ENCODE data around the gene MIS18A. TPM values are rescaled to one million over a fixed set of nuclear protein-coding genes. Genes with fewer than 3 reads are reported as not detected.
"Not testable (repeated sequence)": the region's sequence is repeated elsewhere in the genome, so short reads cannot be mapped to it uniquely, and the experiment has no call there.

The MIS18A gene
- total and polyA plus RNA-seq, 10 donors, result 4.2 to 10.0 (median 6.9) TPM

DNA sequence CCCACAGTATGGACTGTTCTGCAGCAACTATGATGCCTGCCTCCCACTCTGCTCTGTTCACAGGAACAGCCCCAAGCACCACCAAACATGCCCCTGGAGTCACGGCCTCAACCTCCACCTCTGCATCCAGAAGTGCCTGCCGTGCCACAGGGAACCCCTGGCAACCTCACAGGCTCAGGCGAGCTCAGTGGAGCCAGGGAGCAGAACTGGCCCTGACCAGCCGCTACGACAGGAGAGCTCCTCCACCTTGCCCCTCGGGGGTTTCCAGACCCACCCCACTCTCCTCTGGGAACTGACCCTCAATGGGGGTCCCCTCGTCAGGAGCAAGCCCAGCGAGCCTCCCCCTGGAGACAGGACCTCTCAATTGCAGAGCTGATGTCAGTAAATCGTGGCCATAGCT is 32.8 kb upstream of the MIS18A start:
- peaks cover 0 to 92% (median 36%) of the 10 kb centered on the region in 6 donors for H3K36me3 ChIP-seq

DNA sequence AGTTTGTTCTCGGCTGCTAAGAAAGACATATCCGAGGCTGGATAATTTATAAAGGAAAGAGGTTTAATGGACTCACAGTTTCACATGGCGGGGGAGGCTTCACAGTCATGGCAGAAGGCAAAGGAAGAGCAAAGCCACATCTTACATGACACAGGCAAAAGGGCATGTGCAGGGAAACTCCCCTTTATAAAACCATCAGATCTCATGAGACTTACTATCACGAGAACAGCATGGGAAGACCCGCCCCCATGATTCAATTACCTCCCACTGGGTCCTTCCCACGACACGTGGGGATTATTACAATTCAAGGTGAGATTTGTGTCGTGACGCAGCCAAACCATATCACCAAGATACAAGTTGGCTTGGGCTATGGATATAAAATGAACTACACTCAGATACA is 32.1 kb upstream of the MIS18A start:
- H3K36me3 ChIP-seq, result peaks cover 0 to 89% (median 29%) of the 10 kb centered on the region in 6 donors
- H3K27me3 ChIP-seq (replicated peaks in 1 of 7); H3K4me1 ChIP-seq; H3K9me3 ChIP-seq; intact Hi-C loops (cut with DNase I; ENCODE audit: low total_unique reads); H3K4me3 ChIP-seq; H3K27ac ChIP-seq; DNase-seq: not testable (repeated sequence)
- 87 to 93% (median 91%) methylated on average over 9 of the region's 9 CpGs for WGBS, 5 donors

More for the DNA sequence above, 32.8 kb upstream of the MIS18A start:
- TF ChIP-seq POLR2A (IDR thresholded peaks at IDR 0.05) (no peak), POLR2AphosphoS5 (IDR thresholded peaks at IDR 0.05) (no peak), CTCF (IDR thresholded peaks at IDR 0.05 in 8 of 11, conservative IDR thresholded peaks at IDR 0.05 in 3 of 11) (no peak)
- Histone ChIP-seq H3K4me1 (no peaks in the 10 kb centered on the region), H3K4me3 (no peak overlapping the region), H3K27ac (no peak overlapping the region), H3K27me3 (replicated peaks in 1 of 7) (no peaks in the 10 kb centered on the region), H3K9me3 (no peaks in the 10 kb centered on the region)
- intact Hi-C loops (cut with DNase I; ENCODE audit: low total_unique reads), result no loop called here
- WGBS, 5 donors, result 88 to 100% (median 96%) methylated on average over 3 to 9 of the region's 9 CpGs
- DNase-seq, result no peak

- no peak overlapping the region for H3K4me3 ChIP-seq
- WGBS, 5 donors, result 90 to 98% (median 96%) methylated on average over 7 of the region's 7 CpGs
- no peaks in the 10 kb centered on the region for H3K9me3 ChIP-seq
- intact Hi-C loops (cut with DNase I; ENCODE audit: low total_unique reads), result no loop called here
- TF ChIP-seq POLR2A (IDR thresholded peaks at IDR 0.05) (no peak), CTCF (IDR thresholded peaks at IDR 0.05 in 8 of 11, conservative IDR thresholded peaks at IDR 0.05 in 3 of 11) (no peak), POLR2AphosphoS5 (IDR thresholded peaks at IDR 0.05) (no peak)
- H3K36me3 ChIP-seq, result peaks cover 0 to 79% (median 21%) of the 10 kb centered on the region in 6 donors
- DNase-seq, result no peak
- no peak overlapping the region for H3K27ac ChIP-seq
- no peaks in the 10 kb centered on the region for H3K4me1 ChIP-seq
- H3K27me3 ChIP-seq (replicated peaks in 1 of 7), result no peaks in the 10 kb centered on the region
Observed at GRCh38 chr21:32309906-32310460, 31.1 kb upstream of the MIS18A start.

- Histone ChIP-seq H3K4me1 (no peaks in the 10 kb centered on the region), H3K27ac (no peak overlapping the region), H3K9me3 (no peaks in the 10 kb centered on the region), H3K4me3 (no peak overlapping the region), H3K27me3 (replicated peaks in 1 of 7) (no peaks in the 10 kb centered on the region), H3K36me3 (peaks cover 0 to 66% (median 10%) of the 10 kb centered on the region in 6 donors)
- WGBS, 5 donors, result 89 to 99% (median 95%) methylated on average over 10 of the region's 10 CpGs
- intact Hi-C loops (cut with DNase I; ENCODE audit: low total_unique reads), result no loop called here
- no peak for TF ChIP-seq POLR2A (IDR thresholded peaks at IDR 0.05)
- TF ChIP-seq CTCF (IDR thresholded peaks at IDR 0.05 in 8 of 11, conservative IDR thresholded peaks at IDR 0.05 in 3 of 11), result no peak
- TF ChIP-seq POLR2AphosphoS5 (IDR thresholded peaks at IDR 0.05), result no peak
- DNase-seq, result no peak
Observed at GRCh38 chr21:32308696-32309095, 29.8 kb upstream of the MIS18A start.

- no peaks in the 10 kb centered on the region for H3K4me1 ChIP-seq
- H3K27me3 ChIP-seq (replicated peaks in 1 of 7), result no peaks in the 10 kb centered on the region
- no peak for TF ChIP-seq POLR2A (IDR thresholded peaks at IDR 0.05)
- H3K9me3 ChIP-seq, result no peaks in the 10 kb centered on the region
- H3K27ac ChIP-seq, result no peak overlapping the region
- no peak overlapping the region for H3K4me3 ChIP-seq
- 94 to 100% (median 96%) methylated on average over 4 of the region's 4 CpGs for WGBS, 5 donors
- DNase-seq, result no peak
- intact Hi-C loops (cut with DNase I; ENCODE audit: low total_unique reads), result no loop called here
- H3K36me3 ChIP-seq, result peaks cover 0 to 56% (median 10%) of the 10 kb centered on the region in 6 donors
Observed at GRCh38 chr21:32307706-32308105, 28.9 kb upstream of the MIS18A start.

All from spleen (tissue), 11 donors.